NOMO-1 (cell line): ENCODE data around the gene CRLF3.
"Not testable (repeated sequence)": the region's sequence is repeated elsewhere in the genome, so short reads cannot be mapped to it uniquely, and the experiment has no call there.

ENCODE experiments used
- DNase-seq, 2 experiments: peaks; one replicate each; lab custom pipeline; 2025; ENCODE audit not compliant: unreplicated experiment in 2 of 2; lab: John Stamatoyannopoulos, UW

Gene CRLF3

DNA sequence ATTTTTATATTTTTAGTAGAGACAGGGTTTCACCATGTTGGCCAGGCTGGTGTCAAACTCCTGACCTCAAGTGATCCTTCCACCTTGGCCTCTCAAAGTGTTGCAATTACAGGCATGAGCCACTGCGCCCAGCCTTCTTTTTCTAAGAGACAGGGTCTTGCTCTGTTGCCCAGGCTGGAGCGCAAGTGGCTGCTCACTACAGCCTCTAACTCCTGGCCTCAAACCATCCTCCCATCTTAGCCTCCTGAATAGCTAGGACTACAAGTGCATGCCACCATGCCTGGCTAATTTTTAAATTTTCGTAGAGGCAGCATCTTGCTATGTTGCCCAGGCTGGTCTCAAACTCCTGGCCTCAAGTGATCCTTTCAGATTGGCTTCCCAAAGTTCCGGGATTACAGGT, 76.9 kb downstream of the CRLF3 start:
- DNase-seq, result not testable (repeated sequence)

DNA sequence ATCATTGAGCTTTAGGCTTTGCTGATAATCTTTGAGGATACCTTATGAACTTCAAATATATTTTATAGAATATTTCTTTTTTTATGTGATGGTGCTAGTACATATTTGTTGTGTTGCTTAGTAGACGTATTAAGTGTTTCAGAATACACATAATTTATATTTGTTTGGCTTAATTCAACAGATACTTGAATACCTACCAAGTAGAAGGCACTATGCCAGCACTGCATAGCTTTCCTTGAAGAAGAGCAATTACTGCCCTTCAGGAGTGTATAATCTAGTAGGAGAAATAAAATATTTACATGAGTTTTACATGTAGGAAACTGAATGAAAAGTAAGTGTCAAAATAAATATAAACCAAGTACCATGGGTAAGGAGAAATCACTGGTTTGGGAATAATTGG, 81.8 kb downstream of the CRLF3 start:
- DNase-seq, result not testable (repeated sequence)

DNA sequence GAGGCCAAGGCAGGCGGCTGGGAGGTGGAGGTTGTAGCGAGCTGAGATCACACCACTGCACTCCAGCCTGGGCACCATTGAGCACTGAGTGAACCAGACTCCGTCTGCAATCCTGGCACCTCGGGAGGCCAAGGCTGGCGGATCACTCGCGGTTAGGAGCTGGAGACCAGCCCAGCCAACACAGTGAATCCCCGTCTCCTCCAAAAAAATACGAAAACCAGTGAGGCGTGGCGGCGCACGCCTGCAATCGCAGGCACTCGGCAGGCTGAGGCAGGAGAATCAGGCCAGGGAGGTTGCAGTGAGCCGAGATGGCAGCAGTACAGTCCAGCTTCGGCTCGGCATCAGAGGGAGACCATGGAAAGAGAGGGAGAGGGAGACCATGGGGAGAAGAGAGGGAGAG, 88.1 kb downstream of the CRLF3 start:
- DNase-seq, result not testable (repeated sequence)

DNA sequence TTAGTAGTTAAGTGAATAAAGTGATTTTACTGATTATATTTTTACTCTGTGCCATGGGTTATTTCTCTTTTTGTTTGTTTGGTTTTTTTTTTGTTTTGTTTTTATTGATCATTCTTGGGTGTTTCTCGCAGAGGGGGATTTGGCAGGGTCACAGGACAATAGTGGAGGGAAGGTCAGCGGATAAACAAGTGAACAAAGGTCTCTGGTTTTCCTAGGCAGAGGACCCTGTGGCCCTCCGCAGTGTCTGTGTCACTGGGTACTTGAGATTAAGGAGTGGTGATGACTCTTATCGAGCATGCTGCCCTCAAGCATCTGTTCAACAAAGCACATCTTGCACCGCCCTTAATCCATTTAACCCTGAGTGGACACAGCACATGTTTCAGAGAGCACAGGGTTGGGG, 88.8 kb downstream of the CRLF3 start:
- not testable (repeated sequence) for DNase-seq

DNA sequence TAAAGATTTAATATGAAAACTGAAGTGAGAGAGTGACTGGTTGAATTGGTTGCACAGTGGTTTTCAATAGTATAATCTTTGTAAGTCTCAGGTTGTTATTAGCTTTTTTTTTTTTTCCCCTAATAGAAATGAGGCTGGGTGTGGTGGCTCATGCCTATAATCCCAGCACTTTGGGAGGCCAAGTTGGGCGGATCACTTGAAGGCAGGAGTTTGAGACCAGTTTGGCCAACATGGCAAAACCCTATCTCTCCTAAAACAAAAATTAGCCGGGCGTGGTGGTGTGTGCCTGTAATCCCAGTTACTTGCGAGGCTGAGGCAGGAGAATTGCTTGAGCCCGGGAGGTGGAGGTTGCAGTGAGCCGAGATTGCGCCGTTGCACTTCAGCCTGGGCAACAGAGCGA, 89.3 kb downstream of the CRLF3 start:
- DNase-seq, result not testable (repeated sequence)

DNA sequence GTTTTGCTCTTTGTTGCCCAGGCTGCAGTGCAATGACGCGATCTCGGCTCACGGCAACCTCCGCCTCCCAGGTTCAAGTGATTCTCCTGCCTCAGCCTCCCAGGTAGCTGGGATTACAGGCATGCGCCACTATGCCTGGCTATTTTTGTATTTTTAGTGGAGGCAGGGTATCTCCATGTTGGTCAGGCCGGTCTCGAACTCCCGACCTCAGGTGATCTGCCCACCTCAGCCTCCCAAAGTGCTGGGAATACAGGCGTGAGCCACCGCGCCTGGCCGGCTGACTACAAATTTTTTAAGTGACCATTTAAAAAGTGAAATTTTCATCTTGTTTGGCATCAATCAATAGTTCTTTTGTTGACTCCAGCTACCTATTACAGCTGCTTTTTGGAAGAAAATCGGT, 90.3 kb downstream of the CRLF3 start:
- not testable (repeated sequence) for DNase-seq
